Esophagus squamous epithelium (tissue), 4 donors: ENCODE results near the gene SLC33A1.

ENCODE experiments used
- POLR2A ChIP-seq, 4 donors: fragments of 450-650 bp; IDR thresholded peaks; one replicate each; pipeline ENCODE4 v1.6.1; 2017; ENCODE audit warnings: antibody characterized with exemption in 4 of 4, mild to moderate bottlenecking in 4 of 4, moderate library complexity in 3 of 4
- TF ChIP-seq, protein P1 (sequence below), 6 experiments: fragments of 450-650 bp in 4 of 6; fragments of 200-600 bp in 2 of 6; sonication (generic) in 2 of 6; IDR thresholded peaks; one replicate each; pipeline ENCODE4 v1.5.1; 2016 to 2019; ENCODE audit warnings: antibody characterized with exemption in 6 of 6, mild to moderate bottlenecking in 4 of 6, moderate library complexity in 4 of 6

DNA sequence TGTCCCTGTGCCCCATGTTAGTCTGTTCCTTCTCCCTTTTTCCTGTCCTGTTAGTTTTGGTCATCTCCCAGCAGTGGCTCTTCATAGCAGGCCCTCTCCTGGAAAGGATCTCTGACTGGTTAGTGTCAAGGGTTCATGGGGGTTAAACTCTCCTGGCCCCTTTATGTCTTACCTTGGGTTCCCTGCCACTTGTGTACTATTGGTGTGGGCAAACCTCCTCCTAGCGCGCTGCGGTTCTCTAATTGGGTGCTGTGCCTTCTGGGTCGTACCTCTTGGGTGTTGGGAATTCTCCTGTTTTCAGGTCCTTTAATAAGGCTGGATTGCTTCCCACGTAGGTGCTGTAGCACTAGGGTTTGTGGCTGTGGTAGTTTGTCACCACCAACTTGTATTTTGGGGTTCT is 35.0 kb upstream of the SLC33A1 start:
- TF ChIP-seq, protein P1, sequence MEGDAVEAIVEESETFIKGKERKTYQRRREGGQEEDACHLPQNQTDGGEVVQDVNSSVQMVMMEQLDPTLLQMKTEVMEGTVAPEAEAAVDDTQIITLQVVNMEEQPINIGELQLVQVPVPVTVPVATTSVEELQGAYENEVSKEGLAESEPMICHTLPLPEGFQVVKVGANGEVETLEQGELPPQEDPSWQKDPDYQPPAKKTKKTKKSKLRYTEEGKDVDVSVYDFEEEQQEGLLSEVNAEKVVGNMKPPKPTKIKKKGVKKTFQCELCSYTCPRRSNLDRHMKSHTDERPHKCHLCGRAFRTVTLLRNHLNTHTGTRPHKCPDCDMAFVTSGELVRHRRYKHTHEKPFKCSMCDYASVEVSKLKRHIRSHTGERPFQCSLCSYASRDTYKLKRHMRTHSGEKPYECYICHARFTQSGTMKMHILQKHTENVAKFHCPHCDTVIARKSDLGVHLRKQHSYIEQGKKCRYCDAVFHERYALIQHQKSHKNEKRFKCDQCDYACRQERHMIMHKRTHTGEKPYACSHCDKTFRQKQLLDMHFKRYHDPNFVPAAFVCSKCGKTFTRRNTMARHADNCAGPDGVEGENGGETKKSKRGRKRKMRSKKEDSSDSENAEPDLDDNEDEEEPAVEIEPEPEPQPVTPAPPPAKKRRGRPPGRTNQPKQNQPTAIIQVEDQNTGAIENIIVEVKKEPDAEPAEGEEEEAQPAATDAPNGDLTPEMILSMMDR (IDR thresholded peaks at IDR 0.05) = no peak
- TF ChIP-seq POLR2A (IDR thresholded peaks at IDR 0.05) = no peak
